Brain microvascular endothelial cell (primary cell): Measurements from ENCODE around the gene FOSB.

Experiments used
- DNase-seq: peaks from one replicate; pipeline ENCODE4 v3.0.0-alpha.2; 2020
- H3K27ac ChIP-seq: fragments of 250-450 bp; sonication (Bioruptor Pico); 2 replicates; pipeline ENCODE4 v1.5.1; 2020; ENCODE audit warnings: mild to moderate bottlenecking, moderate library complexity
- H3K27me3 ChIP-seq: fragments of 250-450 bp; sonication (Bioruptor Pico); replicated peaks from 2 replicates; pipeline ENCODE4 v1.5.1; 2020; ENCODE audit warnings: mild to moderate bottlenecking
- H3K36me3 ChIP-seq: fragments of 250-450 bp; sonication (Bioruptor Pico); replicated peaks from 2 replicates; pipeline ENCODE4 v1.5.1; 2020; ENCODE audit warnings: mild to moderate bottlenecking
- H3K4me3 ChIP-seq: 2 replicates; pipeline ENCODE4 v1.5.1; 2011; ENCODE audit warnings: low read depth, mild to moderate bottlenecking, control low read depth, low read length, moderate library complexity
- in situ Hi-C: cut with HindIII; loops from 2 replicates; pipeline ENCODE4 v1.10.0; 2017; ENCODE audit warnings: low sequenced_read_pairs, low pct_ligation_motif_present
- TF ChIP-seq, protein P1 (sequence below): IDR thresholded peaks from 2 replicates; pipeline ENCODE4 v1.5.1; 2011; ENCODE audit warnings: low read depth, mild to moderate bottlenecking, moderate library complexity, low read length, control low read depth, inconsistent platforms; ENCODE audit errors: missing control alignments

FOSB gene

DNA sequence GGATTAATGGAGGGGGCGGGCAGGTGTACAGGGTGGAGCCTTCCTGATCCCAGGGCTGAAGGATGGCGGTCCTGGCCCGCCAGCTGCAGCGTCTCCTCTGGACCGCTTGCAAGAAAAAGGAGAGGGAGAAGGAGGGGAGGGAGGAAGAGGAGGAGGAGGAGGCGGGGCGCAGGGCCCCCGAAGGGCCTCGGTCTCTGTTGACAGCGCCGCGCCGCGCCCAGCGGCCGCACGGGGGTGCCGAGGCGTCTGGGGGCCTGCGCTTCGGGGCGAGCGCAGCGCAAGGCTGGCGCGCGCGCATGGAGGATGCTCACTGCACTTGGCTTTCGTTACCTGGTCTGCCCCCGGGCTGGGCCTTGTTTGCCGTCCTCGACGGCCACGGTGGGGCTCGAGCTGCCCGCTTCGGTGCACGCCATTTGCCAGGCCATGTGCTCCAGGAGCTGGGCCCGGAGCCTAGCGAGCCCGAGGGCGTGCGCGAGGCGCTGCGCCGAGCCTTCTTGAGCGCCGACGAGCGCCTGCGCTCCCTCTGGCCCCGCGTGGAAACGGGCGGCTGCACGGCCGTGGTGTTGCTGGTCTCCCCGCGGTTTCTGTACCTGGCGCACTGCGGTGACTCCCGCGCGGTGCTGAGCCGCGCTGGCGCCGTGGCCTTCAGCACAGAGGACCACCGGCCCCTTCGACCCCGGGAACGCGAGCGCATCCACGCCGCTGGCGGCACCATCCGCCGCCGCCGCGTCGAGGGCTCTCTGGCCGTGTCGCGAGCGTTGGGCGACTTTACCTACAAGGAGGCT lies 30.8 kb downstream of the FOSB start, which contains the start of gene PPM1N:
Gene PPM1N (plus strand): TSS at position 33 of the 785 bp plus-strand sequence. CDS start 30 bp downstream, at position 63.
- no peaks in the 10 kb centered on the region for H3K36me3 ChIP-seq
- TF ChIP-seq, protein P1, sequence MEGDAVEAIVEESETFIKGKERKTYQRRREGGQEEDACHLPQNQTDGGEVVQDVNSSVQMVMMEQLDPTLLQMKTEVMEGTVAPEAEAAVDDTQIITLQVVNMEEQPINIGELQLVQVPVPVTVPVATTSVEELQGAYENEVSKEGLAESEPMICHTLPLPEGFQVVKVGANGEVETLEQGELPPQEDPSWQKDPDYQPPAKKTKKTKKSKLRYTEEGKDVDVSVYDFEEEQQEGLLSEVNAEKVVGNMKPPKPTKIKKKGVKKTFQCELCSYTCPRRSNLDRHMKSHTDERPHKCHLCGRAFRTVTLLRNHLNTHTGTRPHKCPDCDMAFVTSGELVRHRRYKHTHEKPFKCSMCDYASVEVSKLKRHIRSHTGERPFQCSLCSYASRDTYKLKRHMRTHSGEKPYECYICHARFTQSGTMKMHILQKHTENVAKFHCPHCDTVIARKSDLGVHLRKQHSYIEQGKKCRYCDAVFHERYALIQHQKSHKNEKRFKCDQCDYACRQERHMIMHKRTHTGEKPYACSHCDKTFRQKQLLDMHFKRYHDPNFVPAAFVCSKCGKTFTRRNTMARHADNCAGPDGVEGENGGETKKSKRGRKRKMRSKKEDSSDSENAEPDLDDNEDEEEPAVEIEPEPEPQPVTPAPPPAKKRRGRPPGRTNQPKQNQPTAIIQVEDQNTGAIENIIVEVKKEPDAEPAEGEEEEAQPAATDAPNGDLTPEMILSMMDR, result no peak
- in situ Hi-C loops, result no loop called here
- DNase-seq, result no peak
- no peak within 1 kb of the TSS for H3K27ac ChIP-seq
- H3K27me3 ChIP-seq, result no peaks in the 10 kb centered on the region
- peak within 1 kb of the TSS; percentile 43 for H3K4me3 ChIP-seq

DNA sequence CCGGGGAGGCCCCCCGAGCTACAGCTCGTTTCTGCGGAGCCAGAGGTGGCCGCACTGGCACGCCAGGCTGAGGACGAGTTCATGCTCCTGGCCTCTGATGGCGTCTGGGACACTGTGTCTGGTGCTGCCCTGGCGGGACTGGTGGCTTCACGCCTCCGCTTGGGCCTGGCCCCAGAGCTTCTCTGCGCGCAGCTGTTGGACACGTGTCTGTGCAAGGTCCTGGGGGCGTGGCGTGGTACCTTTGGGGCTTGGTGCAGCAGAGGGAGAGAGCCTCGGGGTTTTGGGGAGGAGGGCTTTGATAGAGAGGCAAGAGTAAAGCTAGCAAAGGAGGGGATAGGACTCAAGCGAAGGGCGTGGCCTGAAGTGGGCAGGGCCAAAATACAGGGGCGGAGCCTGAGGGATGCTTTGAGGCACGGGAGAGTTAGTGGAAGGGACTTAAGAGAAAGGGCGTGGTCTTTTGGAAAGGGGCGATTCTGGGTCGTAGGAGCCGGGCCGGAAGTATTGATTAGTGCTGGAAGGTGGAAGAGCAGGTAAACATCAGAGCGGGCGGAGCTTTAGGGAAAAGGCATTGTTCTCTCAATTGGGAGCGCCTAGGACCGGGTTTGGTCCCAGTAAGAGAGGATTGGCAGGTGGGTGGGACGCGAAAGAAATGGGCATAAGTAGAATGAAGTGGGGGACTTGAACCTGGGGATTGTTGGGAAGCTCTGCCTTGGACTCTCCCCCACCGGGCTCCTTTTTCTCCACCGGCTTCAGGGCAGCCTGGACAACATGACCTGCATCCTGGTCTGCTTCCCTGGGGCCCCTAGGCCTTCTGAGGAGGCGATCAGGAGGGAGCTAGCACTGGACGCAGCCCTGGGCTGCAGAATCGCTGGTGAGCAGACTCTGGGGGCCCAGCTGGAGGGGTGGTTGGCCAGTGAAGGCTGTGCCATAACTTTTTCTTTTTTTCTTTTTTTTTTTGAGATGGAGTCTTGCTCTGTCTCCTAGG lies 31.7 kb downstream of the FOSB start:
- in situ Hi-C loops, result no loop called here
- Histone ChIP-seq H3K36me3 (no peaks in the 10 kb centered on the region), H3K4me3 (no peak overlapping the region), H3K27me3 (no peaks in the 10 kb centered on the region), H3K27ac (no peak overlapping the region)
- no peak for DNase-seq
- TF ChIP-seq, protein P1, result no peak

- TF ChIP-seq, protein P1, result no peak
- in situ Hi-C loops, result no loop called here
- DNase-seq, result no peak
- no peaks in the 10 kb centered on the region for H3K36me3 ChIP-seq
- no peaks in the 10 kb centered on the region for H3K27me3 ChIP-seq
- no peak overlapping the region for H3K27ac ChIP-seq
- H3K4me3 ChIP-seq, result no peak overlapping the region
Measured at GRCh38 chr19:45500918-45501729, 33.3 kb downstream of the FOSB start.

DNA sequence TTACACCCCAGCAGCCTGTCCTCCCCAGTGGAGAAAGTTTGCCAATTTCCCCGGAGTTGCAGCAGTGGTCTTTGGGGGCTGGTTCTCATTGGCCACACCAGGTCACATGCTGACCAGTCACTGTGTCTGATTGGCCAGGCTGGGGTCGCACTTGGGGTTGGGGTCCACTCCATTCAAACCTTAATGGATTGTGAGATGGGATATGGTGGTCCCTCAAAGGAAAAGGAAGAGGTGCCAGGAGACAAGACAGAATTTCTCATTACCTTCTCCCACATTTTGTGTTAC lies 33.9 kb downstream of the FOSB start:
- DNase-seq, result no peak
- H3K27me3 ChIP-seq, result no peaks in the 10 kb centered on the region
- TF ChIP-seq, protein P1, result no peak
- no peaks in the 10 kb centered on the region for H3K36me3 ChIP-seq
- no peak overlapping the region for H3K27ac ChIP-seq
- H3K4me3 ChIP-seq, result no peak overlapping the region
- in situ Hi-C loops, result no loop called here

- TF ChIP-seq, protein P1, result no peak
- Histone ChIP-seq H3K27me3 (no peaks in the 10 kb centered on the region), H3K36me3 (no peaks in the 10 kb centered on the region), H3K4me3 (no peak overlapping the region), H3K27ac (no peak overlapping the region)
- no peak for DNase-seq
- in situ Hi-C loops, result no loop called here
Measured at GRCh38 chr19:45502111-45502510, 34.3 kb downstream of the FOSB start.
